HG03378 (cell line): ENCODE measurements around the gene ADAMTS6.
"Not testable (repeated sequence)": the region's sequence is repeated elsewhere in the genome, so short reads cannot be mapped to it uniquely, and the experiment has no call there.

ENCODE experiments used
- ATAC-seq: cut with Tn5 transposase; IDR thresholded peaks from one replicate; pipeline ENCODE4 v1.9.1; 2021; ENCODE audit warnings: mild to moderate bottlenecking, moderate library complexity; ENCODE audit not compliant: unreplicated experiment

Gene ADAMTS6

DNA sequence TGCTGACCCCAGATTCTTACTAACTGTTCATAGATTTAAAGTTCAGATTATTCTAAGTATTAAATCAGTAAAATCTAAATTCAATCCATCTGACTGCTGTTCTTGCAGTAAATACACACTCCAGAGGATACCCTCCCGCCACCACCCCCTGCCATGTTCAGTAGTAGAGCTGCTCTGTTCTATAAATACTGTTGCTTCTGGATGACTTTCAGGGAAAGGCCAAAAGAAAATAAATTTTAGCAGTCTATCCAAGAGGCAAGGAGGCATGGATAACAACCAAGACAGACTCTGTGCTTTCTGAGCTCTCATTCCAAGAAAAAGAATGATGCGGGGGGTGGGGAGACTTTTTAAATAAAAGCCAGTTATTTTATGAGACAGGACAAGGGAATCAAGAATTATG lies 115.1 kb downstream of the ADAMTS6 start:
- no peak for ATAC-seq

DNA sequence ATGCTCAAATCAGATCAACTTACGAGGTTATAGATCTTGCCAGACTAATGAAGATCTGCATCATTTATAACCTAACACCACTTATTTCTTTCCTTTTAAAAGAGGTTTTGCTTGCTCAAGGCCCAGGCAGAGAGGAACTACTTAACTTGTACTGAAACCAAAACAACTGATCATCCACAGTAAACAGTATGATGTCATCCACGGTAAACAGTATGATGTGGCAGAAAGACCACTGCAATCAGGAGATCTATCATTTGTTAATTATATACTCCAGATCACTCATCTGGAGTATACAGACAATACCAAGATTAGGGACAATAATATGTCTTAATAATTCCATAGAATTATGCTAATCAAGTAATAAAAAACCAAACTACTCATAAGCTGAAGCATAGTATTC lies 116.8 kb downstream of the ADAMTS6 start:
- ATAC-seq: no peak

DNA sequence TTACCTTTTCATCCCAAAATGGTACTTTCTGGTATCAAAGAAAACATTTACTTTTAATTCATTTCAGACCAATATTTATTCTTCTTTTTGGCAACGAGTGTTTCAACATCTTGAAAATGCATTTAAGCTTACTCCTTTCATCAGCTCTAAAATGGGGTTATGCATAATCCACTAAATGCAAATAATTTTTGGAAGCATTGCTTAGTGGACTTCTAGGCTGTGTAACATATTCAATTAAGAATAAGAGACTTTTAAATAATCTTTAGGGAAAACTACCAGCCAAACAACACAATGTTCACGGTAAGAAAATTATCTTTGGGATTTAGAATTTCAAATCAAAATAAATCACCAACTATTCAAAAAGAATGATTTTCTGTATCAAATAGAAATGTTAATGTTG lies 118.2 kb downstream of the ADAMTS6 start:
- ATAC-seq: no peak

DNA sequence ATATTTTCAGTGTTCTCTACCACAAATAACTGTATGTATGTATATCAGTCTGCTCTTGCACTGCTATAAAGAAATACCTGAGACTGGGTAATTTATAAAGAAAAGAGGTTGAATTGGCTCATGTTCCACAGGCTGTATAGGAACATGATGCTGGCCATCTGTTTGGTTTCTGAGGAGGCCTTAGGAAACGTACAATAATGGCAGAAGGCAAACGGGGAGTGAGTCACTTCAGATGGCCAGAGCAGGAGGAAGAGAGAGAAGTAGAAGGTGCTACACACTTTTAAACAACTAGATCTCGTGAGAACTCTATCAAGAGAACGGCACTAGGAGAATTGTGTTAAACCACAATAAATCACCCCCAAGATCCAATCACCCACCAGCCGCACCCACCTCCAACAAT lies 121.7 kb downstream of the ADAMTS6 start:
- no peak for ATAC-seq

DNA sequence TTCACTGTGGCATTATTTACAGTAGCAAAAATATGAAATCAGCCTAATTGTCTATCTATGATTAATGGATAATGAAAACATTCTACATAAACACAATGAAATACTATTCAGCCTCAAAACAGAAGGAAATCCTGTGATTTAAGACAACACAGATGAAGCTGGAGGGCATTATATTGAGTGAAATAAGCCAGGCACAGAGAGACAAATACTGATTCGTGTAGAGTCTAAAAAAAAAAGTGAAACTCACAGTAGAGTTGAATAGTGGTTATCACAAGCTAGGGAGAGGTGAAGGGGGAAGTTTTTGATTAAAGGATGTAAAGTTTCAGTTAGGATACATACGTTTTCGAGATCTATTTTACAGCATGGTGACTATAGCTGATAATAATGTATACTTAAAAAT lies 122.2 kb downstream of the ADAMTS6 start:
- ATAC-seq: no peak

DNA sequence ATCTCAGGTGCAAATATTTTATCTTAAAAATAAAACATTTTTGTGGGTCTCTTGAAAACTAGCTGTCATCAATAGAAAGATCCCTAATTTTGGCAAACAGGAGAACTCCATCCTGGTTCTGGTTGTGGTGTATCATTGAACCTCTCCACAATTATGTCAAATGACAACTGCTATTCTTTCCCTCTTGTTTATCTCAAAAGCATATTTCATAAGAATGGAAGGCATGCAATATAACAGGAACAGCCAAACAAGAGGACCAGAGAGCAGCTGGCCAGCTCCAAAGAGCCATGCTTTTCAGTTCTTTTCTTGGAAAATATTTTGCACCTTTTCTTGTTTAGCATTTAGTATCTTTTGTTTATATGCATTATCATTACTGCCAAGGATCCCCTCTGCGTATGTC lies 125.4 kb downstream of the ADAMTS6 start:
- no peak for ATAC-seq

DNA sequence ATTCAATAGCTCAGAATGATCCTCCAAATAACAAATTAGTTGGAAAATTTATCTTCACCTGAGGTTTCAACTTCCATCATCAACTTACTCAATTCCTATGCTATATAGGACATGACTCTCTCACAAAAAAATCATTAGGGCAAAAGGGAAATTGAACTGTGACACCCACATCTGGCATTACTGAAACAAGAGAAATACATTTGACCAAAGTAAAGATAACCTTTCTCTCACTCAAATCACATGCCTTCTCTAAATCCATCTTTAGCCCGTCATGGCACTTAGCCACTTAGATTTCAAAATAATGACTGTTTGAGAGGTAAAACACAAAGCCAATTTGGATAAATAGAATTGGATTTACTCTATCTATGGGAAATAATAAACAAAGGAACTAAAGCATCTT lies 126.4 kb downstream of the ADAMTS6 start:
- no peak for ATAC-seq

DNA sequence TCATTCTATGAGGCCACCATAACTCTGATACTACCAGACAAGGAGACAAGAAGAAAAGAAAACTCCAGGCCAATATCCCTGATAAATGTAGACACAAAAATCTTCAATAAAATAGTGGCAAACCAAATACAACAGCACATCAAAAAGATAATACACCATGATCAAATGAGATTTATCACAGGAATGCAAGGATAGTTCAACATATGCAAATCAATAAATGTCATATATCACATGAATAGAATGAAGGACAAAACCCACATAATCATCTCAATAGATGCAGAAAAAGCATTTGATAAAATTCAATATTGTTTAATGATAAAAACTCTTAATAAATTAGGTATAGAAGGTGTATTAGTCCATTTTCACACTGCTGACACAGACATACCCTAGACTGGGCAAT lies 139.9 kb downstream of the ADAMTS6 start:
- no peak for ATAC-seq

DNA sequence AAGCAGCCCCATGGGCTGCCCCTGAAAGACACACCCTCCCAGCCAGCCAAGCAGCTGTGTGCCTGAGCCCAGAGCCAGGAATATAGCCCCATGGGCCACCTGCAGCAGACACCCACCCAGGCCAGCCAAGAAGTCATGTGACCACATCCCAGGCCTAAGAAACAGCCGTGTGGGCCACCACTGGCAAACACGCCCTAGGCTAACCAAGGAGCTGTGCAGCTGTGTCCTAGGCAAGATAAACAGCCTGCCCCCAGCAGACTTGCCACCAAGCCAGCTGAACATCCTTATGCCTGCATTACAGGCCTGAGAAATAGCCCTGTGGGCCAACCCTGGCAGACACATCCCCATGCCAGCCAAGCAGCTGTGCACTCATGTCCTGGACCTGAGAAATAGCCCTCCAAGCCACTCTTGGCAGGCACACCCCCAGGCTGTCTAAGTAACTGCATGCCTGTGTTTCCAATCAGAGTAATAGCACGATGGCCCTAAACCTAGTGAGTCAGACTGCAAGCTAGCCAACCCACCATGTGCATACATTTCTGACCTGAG lies 143.0 kb downstream of the ADAMTS6 start:
- no peak for ATAC-seq

DNA sequence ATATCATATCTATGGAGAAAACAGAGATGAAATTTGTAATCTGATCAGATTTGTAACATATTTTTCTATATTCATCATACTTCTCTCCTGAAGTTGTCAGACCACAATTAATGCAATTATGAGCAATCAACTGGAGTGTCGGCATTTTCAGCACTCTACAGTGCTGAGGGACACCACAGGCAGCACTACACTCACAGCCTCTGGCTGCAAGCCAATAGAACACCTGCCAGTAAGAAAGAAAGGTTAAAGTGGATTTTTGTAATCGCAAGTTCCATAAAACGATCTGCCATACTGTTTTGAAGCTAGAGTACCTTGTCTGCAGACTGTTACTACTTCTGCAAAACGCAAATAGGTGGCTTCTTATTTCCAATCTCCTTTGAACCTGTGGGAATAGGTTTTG lies 147.6 kb downstream of the ADAMTS6 start:
- no peak for ATAC-seq

DNA sequence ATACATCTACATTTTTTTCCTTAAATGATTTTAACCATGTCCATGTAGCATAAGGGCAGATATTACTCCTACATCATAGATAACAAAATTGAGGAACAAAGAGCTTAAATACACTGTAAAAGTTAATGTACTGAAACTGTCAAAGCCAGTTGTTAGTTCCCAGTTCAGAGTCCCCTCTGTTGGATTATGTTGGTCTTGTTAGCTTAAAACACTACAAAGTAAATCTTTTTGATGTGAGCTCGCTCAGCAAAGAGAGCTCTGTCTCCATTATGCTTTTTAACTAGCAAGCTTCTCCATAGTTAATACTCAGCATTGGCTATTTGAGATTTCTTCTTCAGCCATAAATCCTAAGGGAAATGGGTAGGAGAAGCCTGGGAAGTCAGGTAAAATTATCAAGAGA lies 149.1 kb downstream of the ADAMTS6 start:
- no peak for ATAC-seq

DNA sequence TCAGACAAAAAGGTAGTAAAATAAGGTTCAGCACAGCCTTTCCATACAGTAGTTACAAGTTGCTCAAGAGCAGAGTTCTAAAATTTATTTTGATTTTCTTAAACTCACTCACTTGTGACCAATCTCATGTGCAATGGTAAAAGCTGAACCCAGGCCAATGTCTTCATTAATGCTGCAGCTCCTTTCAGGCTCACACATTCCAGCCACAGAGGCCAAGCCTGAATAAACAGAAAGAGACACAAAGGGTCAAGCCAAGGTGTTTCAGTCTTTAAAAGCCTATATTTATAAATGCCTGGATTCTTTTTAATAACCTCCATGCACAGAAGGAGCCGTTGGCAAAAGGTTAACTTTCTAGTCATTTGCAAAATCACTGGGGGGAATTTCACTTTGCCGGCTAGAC lies 152.5 kb downstream of the ADAMTS6 start:
- no peak for ATAC-seq

DNA sequence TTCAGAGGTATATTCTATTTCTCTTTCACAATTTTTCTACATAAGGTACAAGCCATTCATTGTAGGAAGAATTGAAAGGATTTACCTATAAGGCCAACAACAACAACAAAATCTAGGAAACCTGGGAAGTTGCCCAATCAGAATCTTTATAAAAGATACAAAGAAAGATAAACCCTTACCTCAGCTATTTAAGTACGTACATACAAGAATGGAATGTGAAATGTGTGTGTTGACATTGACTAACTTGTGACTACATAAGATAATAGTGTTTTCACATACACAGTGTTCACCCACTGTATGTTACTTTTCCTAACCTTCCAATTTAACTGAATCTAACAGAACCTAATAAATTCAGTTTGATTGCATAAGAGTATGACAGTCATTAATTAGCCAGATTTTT lies 154.1 kb downstream of the ADAMTS6 start:
- no peak for ATAC-seq

DNA sequence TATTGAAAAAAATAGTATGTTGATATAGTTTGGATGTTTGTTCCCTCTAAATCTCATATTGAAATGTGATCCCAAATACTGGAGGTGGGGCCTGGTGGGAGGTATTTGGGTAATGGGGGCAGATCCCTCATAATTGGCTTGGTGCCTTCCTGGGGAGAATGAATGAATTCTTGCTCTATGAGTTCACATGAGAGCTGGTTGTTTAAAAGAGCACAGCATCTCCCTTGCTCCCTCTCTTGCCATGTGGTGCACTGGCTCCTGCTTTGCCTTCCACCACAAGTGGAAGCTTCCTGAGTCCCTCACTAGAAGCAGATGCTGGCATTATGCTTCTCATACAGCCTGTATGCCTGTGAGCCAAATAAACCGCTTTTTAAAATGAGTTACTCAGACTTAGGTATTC lies 154.8 kb downstream of the ADAMTS6 start:
- ATAC-seq: no peak

DNA sequence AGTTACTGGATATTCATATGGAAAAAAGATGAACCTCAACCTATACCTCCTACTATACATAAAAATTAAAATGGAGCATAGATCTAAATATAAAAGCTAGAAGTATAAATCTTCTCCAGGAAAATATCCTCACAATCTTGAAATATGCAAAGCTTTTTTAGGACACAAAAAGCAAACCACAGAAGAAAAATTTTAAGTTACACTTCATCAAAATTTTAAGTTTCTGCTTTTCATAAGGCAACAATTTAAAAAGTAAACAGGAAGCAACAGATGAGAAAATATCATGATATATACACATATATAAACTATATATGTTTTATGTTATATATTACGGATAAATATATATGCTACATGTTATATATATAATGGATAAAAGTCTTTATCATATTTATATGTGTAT lies 157.5 kb downstream of the ADAMTS6 start:
- no peak for ATAC-seq

DNA sequence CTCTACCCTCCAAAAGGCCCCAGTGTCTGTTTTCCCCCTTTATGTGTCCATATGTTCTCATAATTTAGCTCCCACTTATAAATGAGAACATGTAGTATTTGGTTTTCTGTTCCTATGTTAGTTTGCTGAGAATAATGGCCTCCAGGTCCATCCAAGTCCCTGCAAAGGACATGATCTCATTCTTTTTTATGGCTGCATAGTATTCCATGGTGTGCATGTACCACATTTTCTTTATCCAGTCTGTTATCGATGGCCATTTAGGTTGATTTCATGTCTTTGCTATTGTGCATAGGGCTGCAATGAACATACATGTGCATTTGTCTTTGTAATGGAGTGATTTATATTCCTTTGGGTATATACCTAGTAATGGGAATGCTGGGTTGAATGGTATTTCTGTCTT lies 161.0 kb downstream of the ADAMTS6 start:
- ATAC-seq: not testable (repeated sequence)

DNA sequence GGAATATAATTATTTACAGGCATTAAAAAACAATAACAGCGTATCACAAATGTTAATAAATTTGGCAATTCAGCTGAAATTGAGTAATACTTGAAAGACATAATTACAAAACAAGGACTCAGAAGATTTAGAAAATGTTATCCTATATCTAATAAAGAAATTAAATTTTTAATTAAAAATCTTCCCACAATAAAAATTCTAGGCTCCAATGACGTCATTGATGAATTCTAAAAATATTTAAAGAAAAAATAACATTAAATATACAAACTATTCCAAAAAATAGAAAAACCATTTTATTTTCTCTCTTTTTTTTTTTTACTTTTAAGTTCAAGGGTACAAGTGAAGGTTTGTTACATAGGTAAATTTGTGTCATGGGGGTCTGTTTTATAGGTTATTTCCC lies 161.5 kb downstream of the ADAMTS6 start:
- no peak for ATAC-seq

DNA sequence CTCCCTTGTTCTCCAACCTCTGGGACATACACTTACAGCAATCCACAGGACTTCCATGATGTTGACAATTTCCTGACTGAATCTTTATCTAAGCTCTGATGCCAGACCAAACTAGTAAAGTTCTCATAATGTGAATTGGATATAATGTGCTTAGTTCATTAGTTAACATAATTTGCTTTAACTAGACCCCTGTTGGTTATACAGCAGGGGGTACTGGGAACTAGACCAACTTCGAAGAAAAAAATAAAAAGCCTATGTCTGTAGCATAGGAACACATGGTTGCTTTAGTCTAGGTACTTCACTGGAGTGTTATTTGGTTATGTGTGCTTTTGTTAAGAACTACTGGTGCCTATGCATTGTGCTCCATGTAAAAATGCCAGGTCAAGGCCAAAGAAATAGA lies 173.8 kb downstream of the ADAMTS6 start:
- no peak for ATAC-seq

DNA sequence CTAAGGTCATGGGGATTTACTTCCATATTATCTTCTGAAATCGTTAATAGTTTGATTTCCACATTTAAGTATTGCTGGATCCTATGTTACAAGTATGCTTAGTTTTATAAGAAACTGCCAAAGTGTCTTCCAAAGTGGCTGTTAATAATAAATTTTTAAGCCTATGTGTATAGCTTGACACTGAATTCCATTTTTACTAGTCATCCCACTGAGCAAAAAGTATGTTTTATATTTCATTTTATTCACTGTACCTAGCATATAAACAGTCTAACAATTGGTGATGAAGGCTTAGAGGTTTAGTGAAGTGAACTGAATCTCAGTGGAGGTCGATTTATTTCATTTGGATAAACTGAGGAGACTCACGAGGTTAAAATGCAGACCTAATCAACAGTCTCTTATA lies 174.6 kb downstream of the ADAMTS6 start:
- ATAC-seq: no peak

DNA sequence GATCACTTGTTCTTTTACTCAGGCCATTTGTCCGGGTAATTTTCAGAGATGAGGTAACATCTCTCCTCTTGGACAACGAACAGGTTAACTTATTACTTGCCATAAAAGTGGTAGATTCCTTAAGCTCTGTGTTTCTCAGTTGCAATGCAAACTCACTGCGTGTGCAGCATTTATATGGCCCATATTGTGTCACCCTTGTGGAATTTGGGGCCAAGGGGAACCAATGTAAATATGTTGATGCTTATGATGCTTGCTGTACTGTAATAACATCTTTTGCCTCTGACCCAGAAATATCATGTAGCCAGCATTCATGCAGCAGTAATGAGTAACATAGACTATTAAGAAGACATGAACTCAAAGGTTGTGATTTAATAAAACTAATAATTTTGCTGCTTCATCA lies 175.8 kb downstream of the ADAMTS6 start:
- ATAC-seq: no peak

DNA sequence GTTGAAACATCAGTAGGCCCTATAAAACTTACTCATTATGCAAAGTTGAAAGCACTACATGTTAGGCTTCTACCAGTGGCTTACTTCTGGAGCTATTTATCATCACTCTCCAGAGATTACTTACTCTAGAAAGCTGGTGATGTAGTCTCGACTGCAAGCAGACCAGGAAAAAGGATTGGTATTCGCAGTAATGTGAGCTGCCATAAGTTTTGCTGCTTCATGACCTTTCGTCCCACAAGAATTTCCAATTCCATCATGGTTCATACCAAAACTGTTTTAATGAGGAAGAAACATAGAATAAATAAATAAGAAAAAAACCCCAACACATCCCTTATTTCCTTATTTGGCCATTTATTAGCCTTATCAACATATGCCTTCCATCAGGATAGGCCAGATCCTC lies 181.9 kb downstream of the ADAMTS6 start:
- no peak for ATAC-seq

DNA sequence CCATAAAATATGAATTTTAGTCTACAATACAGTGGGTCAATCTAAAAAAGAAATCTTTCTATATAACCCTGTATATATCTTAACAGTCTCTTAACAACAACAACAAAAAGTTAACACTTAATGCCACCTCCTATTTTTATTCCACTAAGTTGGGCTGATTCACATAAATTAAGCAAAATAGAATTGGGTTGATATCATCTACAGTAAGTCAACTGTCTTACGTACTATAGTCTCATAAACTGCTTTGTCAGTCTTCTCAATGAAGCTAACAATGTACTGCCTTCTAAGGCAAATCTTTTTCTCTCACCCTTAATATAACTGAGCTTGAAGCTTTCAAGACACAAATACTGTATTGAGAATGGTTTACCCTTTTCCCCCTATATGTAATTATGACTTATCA lies 185.7 kb downstream of the ADAMTS6 start:
- no peak for ATAC-seq

DNA sequence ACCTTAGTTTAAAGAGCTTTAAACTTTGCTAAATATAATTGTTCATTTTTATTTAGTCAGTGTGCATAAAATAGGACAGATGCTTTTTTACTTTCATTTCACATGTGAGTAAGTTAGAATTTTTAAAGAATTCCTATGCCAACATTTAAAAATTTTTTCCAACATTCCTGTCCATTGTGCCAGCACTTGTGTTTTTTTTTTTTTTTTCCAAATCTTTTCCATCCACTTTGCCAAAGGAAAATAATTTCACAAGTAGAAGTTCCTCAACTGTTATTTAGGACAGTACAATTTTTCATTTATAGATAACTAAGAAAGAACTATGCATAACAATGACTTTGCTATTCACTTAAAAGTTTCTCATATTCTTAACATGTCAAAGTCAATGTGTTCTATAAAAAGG lies 189.5 kb downstream of the ADAMTS6 start:
- no peak for ATAC-seq

DNA sequence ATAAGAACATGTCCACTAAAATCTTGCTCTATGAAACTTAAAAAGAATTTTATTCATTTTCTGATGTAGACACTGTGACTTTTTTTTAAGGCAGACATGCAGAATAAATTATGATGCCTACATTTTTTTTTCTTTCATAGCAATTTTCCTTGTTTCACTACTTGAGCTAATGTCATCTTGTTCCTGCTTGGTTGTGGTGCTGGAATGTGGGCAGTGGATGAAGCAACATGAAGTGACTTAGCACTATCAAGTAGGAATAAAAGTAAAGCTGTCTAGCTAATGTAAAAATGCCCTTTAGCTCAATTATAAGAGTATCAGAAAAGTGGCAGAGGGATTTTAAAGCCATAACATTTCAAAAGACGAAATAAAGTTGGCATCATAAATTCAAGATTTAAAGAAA lies 191.0 kb downstream of the ADAMTS6 start:
- no peak for ATAC-seq
